NCI-H2107 (cell line): ENCODE measurements around the gene IKZF4.
"Not testable (repeated sequence)": the region's sequence is repeated elsewhere in the genome, so short reads cannot be mapped to it uniquely, and the experiment has no call there.

Source experiments
- DNase-seq: peaks from one replicate; lab custom pipeline; 2025; lab: John Stamatoyannopoulos, UW

The IKZF4 gene

DNA sequence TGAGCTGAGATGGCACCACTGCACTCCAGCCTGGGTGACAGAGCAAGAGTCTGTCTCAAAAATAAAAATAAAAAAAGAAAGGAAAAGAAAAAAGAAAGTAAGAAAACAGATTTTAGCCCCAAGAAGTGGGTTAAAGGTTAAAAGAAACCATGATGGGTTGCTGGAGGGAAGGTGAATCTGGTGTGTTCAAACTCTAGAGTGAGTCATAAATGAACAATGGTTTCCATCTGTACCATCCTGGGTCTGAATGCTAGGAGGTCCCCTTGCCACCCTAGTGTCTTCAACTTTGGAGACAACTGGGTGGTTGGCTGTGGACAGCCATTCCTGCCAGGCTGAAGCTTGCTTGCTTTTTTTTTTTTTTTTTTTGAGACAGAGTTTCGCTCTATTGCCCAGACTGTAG is 19.3 kb downstream of the IKZF4 start:
- no peak for DNase-seq

DNA sequence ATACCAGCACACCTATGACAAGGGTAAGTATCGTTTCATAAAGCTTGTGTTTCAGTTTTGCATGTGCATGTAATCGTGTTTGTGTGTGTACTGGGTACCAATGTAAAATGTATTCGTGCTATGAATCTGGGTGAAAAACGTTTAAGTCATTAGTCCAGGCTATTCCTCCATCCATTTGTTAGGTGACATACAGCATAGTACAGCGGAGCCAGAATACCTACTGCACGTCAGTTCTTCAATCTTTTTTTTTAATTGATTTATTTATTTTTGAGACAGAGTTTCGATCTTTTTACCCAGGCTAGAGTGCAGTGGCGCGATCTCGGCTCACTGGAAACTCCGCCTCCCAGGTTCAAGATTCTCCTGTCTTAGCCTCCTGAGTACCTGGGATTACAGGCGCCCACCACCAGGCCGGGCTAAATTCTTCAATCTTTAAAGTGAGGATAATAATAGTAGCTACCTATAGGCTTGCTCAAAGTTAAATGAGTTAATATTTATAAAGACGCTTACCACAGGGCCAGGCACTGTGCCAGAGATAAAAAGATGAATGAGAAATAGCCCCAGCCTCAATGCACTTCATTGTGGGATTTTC is 20.2 kb downstream of the IKZF4 start:
- DNase-seq = no peak

DNA sequence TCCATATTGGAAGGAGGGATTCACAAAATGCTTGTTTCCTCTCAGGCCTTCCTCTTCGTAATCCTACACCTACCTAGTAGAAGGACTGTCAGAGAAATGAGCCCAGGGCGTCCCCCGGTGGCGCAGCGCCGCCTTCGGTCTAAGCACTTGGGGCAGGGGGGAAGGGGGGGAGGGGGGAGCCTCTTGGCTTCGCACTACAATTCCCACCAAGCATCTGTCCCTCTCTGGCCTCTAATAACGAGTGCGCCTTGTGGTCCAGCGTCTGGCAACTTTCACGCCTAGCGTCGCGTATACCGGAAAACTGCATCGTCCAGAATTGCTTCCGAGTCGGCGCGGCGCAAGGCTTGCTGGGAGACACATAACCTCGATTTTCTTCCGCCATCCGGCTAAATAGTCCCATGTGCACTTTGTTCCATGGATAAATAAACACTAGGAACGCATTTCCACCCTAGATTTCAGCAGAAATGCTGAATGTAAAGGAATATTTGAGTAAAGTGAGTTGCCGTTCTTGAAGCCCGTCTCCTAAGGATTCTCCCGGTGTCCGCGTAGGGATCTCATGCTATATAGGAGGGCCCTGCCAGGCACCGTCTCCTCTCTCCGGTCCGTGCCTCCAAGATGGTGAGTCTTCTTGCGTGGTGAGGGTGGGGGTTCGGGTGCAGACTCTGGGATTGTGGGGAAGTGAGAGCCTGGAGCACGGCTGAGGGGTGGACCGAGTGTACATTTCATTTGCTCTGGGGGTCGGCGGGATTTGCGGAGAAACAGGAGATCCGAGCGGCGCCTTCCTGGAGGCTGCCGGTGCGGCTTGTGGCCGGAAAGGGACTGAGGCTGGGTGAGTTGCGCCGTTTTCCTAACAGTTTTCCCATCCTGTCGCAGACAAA is 20.9 kb downstream of the IKZF4 start, which contains the start of gene RPS26:
Gene RPS26 (plus strand): TSS at position 367 of the 878 bp plus-strand sequence. CDS start 249 bp downstream, at position 616.
- DNase-seq = peak; percentile 98

DNA sequence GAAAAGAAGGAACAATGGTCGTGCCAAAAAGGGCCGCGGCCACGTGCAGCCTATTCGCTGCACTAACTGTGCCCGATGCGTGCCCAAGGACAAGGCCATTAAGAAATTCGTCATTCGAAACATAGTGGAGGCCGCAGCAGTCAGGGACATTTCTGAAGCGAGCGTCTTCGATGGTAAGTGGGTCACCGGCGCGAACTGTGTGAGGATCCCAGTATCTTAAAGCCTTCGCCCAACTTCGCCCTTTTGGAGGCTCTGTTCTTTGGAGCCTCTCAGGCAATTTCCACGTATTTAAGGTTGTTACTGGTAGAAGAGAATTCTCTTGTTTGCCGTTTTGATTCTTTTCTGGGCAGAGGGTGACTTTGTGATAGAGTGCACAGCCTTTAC is 21.6 kb downstream of the IKZF4 start:
- DNase-seq = not testable (repeated sequence)

DNA sequence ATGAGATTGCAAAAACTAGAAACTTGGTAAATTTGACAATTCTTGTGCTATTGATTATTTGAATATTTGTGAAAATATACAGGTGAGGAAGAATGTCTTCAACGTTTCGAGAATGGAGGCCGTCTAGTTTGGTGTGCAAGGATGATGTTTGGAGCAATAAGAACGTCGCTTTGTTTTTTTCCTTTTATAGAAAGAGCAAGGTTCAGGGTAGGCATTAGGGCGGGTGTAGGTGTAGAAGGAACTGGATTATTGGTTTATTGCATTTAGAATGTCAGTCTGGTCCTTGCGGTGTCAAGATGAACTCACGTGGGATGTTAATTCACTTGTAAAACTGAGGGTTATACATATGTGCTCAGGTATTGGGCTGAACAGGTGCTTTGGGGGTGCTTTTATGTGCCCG is 22.0 kb downstream of the IKZF4 start:
- DNase-seq = no peak

DNA sequence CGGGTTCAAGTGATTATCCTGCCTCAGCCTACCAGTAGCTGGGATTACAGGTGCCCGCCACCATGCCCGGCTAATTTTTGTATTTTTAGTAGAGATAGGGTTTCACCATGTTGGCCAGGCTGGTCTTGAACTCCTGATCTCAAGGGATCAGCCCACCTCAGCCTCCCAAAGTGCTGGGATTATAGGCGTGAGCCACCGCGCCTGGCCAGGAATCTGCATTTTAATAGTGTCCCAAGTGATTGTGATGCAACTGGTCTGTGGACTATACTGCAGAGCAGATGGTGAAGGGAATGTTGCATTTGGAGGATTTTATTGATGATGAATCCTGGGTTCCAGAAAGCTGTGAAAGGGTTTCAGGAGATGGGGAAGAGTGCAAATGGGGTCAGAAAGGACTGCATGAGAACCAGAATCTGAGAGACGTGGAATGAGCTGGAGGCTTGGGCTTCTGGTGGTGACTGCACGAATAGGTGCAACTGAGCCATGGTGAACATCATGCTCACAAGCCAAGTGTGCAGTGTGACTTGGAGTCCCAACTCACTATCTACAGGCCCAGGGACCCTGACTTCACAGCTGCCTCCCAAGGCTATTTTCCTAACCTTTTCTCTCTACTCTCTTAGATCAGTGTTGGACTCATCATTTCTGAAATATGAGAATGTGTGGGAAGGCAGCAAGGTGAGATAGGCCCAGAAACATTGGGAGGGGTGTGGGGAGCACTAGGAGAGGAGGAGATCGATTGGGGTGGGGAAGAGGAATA is 25.4 kb downstream of the IKZF4 start:
- no peak for DNase-seq

DNA sequence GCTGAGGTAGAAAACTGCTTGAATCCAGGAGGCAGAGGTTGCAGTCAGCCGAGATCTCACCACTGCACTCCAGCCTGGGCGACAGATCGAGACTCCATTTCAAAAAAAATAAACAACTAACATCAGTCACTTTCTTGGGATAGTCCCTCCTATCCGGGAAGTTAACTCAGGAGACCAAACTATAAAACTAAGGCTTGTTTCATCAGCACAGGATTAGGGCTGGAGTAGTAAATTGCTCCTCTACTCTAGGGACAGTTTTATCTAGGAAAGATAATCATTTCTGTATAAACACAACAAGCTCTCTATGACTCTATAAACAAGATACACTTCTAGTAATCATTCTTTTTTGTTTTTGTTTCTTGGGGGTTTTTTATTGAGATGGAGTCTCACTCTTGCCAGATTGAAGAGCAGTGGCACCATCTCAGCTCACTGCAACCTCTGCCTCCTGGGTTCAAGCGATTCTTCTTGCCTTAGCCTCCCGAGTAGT is 32.6 kb downstream of the IKZF4 start:
- DNase-seq = no peak

DNA sequence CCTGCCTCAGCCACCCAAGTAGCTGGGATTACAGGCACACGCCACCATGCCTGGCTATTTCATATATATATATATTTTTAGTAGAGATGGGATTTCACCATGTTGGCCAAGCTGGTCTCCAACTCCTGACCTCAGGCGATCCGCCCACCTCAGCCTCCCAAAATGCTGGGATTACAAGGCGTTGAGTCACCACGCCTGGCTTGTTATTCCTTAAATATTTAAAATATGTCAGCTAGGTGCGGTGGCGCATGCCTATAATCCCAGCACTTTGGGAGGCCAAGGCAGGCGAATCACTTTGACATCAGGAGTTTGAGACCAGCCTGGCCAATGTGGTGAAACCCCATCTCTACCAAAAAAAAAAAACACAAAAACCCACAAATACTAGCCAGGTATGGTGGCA is 39.1 kb downstream of the IKZF4 start:
- not testable (repeated sequence) for DNase-seq

DNA sequence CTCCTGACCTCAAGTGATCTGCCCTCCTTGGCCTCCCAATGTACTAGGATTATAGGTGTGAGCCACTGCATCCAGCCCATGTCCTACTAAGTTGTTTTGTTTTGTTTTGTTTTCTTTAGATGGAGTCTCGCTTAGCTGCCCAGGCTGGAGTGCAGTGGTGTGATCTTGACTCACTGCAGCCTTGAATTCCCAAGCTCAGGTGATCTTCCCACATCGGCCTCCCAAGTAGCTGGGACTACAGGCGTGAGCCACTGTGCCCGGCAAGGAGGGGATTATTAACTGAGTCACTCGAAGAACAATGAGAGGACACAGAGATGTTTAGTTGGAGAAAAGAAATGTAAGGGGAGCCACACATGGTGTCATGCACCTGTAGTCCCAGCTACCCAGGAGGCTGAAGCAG is 41.1 kb downstream of the IKZF4 start:
- no peak for DNase-seq

DNA sequence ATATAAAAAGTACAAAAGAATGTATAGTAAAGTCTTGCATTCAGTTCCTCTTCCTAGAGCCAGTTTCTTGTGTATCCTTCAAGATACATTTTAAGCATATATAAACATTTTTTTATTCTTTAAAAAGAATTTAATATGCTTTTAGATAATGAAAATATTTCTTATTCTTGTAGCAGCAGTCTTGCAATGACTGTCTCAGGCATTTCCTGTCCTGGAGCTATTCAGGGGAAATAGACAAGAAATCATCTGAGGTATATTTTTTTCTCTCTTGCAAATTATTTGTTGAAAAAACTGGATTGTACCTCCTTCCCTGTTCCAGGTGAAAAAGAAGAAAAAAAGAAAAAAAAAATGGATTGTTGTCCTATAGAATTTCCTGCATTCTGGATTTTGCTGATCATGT is 42.2 kb downstream of the IKZF4 start:
- DNase-seq = no peak

DNA sequence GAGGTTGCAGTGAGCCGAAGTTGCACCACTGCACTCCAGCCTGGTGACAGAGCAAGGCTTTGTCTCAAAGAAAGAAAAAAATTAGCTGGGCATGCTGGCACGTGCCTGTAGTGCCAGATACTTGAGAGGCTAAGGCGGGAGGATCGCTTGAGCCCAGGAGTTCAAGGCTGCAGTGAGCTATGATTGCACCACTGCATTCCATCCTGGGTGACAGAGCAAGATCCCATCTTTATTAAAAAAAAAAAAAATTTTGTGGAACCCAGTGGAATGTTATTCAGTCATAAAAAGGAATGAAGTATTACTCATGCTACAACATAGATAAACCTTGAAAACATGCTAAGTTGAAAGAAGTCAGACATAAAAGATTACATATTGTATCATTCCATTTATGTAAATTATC is 50.8 kb downstream of the IKZF4 start:
- no peak for DNase-seq

DNA sequence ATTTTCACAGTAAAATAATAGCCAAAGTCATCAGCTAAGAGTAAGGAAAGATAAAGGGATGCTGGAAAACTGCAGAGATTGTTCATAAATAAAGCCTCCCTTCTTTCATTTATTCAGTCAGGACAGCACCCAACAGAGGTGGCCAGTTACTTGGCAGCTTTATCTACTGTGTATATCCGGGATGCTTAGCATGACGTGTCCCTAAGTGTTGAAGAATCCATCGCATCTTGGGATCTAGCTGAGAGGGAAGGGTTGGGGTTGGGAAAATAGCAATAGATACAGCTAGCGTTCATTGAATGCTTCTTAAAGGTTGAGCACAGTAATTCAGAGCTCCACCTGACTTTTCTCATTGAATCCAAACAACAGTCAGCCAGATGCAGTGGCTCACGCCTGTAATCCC is 53.6 kb downstream of the IKZF4 start:
- DNase-seq = no peak

DNA sequence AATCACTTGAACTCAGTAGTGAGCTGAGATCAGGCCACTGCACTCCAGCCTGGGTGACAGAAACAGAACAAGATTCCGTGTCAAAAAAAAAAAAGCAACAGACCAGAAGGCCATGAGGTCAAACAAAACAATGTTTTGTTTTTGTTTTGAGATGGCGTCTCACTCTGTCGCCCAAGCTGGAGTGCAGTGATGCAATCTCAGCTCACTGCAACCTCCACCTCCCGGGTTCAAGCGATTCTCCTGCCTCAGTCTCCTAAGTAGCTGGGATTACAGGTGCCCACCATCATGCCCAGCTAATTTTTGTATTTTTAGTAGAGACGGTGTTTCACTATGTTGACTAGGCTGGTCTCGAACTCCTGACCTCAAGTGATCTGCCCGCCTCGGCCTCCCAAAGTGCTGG is 57.1 kb downstream of the IKZF4 start:
- not testable (repeated sequence) for DNase-seq

DNA sequence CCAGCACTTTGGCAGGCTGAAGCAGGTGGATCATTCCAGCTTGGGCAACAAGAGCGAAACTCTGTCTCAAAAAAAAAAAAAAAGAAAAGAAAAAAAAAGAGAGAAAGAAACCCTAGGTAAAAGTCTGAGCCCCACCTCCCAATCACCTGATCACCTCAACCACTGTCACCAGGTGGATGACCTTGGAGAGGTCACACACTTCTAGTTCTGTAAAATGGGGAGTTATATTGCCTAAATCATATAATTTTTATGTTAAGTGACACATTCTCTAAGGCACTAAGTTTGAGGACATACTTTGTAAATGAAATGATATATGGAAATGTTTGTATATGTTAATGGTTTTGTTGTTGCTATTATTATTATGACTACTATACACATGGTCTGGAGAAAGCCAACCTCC is 57.6 kb downstream of the IKZF4 start:
- no peak for DNase-seq

DNA sequence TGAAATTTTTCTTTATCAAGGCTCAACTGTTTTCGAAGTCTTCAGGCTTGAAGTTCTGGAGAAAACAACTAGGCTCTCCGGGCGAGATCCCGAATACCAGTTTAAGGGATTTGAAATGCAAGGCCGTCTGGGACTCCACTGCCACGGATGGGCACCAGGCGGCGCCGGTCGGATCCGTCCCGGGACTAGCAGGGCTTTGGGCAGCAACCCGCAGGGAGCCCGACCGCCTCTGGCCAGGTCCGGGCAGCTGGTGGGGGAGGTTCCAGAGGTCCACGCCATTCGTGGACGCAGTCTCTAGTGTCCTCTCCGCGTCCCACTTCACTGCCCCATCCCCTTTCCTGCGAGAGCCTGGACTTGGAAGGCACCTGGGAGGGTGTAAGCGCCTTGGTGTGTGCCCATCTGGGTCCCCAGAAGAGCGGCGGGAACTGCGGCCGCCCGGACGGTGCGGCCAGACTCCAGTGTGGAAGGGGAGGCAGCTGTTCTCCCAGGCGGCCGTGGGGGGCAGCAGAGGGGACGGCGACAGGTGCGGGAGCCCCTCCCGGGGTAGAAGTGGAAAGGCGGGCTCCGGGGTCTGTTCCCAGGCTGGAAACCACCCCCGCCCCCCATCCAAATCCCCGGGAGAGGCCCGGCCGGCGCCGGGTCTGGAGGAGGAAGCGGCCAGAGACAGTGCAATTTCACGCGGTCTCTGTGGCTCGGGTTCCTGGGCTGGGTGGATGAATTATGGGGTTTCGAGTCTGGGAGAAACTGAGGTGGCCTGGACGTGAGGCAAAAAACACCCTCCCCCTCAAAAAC is 58.3 kb downstream of the IKZF4 start:
- no peak for DNase-seq

DNA sequence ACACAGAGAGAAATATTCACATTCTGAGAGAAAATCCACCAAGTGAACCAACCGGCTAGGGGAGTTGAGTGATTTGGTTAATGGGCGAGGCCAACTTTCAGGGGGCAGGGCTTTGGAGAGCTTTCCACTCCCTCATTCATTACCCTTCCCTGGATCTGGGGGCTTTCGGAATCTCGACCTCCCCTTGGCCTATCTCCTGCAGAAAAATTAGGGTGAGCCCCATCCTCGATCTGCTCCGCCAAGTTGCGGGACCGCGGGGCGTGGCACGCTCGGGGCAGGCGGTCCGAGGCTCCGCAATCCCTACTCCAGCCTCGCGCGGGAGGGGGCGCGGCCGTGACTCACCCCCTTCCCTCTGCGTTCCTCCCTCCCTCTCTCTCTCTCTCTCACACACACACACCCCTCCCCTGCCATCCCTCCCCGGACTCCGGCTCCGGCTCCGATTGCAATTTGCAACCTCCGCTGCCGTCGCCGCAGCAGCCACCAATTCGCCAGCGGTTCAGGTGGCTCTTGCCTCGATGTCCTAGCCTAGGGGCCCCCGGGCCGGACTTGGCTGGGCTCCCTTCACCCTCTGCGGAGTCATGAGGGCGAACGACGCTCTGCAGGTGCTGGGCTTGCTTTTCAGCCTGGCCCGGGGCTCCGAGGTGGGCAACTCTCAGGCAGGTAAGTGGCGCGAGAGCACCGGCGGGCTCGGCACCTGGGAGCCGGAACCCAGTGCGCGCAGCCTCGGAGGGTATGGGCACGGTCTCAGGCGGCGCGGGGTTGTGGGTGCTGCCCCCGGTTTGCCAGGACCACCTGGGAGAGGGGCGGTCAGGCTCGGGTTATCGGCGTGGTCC is 59.1 kb downstream of the IKZF4 start, which contains the start of gene ERBB3:
Gene ERBB3 (plus strand): TSS at position 443 of the 833 bp plus-strand sequence. CDS start 136 bp downstream, at position 579.
- peak; percentile 71 for DNase-seq

DNA sequence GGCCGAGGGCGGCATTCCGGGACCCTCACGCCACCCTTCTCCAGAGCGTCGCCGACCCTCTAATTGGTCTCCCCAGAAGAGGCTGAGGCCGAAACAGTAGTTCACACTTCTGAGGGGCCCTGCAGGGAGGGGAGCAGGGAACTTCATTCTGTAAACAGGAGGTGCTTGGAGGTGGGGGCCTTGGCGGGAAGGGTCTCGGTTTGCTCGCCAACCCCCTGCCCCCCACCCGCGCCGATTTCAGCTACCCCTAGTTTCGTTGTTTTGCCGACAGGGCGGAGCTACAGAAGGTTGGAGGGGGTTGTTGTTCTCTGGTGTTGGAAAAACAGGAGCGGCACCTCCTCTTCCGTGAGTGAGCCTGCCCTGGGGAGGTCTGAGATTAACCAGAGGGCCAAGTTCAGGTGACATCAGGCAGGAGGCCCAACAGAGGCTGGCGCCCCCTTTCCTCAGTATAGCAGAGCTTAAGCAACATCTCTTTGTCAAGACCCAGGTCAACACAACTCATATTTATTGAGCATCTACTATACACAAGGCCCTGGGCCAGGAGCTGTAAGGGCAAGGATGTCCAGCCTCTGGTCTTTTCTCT is 59.8 kb downstream of the IKZF4 start:
- no peak for DNase-seq

DNA sequence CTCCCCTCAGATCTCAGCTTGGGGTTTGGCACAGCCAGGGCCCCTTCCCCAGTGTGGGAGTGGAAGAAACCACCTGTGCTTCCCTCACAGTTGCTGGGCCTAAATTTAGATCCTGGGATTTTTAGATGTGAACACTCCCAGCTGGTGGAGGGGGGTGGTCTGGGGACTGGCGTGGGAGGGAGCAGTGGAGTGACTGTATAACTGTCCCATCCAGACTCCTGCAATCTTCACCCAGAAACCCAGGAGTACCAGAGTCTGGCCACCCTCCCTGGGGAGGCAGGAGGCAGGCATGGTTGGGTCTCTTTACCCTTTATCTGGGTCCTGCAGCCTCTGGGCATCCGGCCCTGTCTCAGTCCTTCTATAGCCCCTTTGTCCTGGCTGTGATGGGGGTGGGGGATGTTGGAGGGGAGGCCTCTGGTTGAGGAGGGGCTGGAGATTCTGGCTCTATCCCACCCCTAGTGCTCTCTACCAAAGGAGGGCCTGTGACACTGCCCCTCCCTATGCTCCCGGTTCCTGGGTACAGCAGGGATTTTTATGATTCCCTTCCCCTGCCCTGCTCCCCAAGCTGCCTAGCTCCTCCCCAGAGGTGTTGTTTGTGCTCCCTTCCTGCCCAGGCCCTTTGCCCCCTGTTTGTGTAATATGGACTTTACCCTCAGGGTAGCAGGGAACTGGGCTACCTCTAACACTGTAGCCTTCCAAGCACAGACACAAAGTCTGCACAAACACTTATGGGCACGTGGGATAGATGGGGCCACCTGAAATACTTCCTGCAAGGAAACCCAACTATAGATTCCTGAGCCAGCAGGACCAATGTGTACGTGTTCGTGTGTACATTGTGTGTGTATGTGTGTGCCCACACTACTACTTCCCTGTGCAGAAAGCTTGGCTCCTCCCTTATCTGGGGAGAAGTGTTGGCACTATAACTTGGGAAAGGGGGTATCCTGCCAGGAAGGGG is 60.8 kb downstream of the IKZF4 start:
- DNase-seq = no peak

DNA sequence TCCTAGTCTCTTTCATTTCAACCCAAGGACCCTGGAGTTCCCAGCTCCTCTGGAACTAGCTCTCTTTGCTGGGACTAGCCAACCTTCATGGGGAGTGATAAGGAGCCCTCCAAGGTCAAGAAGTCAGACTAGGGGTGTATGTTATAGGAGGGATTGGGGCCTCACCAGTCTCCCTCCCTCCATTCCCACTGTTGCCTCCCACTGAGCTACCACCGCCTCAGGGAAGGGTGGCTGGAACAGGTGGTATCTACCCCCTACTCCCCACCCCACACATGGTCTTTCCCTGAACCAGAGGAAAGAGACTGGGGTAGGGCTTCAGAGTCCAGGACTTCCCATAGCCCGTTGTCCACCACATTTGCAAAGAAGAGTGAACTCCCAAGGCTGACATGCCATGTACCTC is 61.5 kb downstream of the IKZF4 start:
- DNase-seq = no peak
